Stimulated activated CD4-positive, alpha-beta T cell treated with anti-CD3 and anti-CD28 coated beads, Interleukin-1b, Interleukin-23, amount 100 ng/mL, for 48 hours (primary cell): Measurements from ENCODE around the gene AHNAK2.

Experiments
- DNase-seq: peaks from one replicate; pipeline ENCODE4 v3.0.0-alpha.2; 2020

The AHNAK2 gene

DNA sequence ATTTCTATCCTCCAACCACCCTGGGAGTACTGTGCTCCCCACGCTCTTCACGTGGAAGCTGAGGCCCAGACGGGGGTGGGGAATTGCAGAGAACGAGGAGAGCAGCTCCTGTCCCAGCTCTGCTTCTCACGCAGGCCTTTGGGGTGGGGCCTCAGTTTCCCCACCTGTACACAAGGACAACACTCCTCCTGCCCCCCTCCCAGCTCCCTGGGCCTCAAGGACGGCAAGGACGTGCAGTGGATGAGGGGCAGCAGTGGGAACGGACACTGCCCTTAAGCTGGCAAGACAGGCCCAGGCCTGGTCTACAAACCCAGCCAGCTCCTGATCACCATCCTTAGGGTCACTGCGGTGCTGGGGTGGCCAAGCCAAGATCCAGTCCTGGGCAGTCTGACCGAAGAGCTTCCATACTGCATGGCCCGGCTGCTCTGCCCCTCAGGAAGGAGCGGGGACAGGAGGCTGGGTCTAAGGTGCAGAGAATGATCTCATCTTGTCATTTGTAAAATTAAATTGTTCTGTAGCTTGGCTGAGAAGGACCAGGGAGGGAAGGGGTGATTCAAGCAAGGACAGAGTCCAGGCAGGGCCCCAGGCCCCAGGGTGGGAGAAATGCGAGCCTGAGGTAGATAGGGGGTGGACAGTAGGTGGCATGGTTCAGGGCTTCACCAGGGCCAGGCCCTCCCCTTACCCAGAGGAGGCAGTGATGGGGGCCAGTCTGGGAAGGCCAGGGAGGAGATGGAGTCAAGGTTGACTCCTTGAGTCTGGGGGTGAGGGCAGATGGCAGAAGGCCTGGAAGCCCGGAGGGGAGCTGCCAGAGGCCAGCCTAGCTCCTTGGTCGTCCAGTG is 6.1 kb upstream of the AHNAK2 start:
- DNase-seq = no peak

DNA sequence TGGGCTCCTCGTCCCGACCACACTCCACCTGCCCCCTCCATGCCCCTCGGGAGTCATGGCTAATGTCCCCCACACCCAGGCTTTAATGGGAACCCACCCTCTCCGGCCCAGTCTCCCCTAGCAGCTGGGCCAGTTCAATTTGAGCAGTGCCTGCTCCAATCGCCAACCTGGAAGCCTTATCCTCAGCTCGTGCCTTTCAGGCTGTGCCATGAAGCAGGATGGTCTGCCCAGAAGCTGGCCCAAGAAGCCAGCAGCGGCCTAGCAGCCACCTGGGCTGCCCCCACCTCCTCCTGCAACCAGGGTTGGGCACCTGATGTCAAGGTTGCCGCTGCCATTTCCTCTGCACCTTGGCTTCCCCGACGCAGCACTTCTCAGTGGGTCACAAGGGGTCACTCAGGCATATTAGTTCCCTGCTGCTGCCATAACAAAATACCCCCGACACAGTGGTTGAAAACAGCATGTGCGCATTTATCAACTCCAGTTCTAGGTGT is 5.1 kb upstream of the AHNAK2 start:
- DNase-seq = no peak

- no peak for DNase-seq
Observed at GRCh38 chr14:104982548-104983230, 4.5 kb upstream of the AHNAK2 start.

DNA sequence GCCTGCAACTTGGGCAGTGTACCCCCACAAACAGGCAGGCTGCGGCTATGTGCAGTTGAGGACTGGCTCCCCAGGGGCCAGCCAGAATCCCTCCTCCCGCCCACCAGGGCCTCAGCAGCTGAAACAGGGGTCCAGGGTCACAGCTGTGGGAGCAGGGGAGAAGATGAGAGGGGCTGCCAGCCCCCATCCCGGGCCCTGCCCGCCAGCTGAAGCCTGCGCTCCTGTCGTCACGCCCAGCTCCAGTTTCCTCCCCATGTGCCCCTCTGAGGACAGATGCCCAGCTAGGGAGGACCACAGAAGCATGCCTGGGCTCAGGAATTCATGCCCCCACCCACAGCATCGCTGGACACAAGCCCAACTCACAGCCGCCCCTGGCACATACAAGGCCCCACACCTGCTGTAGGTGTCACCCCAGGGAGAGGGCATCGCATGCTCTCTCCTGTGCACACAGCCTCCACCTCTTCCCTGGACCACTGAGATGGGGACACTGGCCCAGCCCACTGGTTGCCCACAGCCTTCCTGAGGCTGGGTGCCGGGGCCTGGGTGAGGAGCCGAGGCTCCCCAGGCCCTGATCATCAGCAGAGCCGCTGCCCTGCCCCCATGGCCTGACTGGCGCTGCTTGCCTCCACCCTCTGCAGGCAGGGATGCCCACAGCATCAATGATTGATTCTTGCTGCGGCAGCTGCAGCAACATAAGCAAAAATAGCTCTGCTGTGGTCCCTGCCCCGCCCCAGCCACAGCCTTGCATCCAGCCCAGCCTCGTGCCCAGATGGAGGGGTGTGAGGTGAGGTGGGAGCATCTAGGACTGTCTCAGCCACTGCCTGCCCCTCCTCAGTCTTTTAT is 3.7 kb upstream of the AHNAK2 start:
- DNase-seq = no peak

DNA sequence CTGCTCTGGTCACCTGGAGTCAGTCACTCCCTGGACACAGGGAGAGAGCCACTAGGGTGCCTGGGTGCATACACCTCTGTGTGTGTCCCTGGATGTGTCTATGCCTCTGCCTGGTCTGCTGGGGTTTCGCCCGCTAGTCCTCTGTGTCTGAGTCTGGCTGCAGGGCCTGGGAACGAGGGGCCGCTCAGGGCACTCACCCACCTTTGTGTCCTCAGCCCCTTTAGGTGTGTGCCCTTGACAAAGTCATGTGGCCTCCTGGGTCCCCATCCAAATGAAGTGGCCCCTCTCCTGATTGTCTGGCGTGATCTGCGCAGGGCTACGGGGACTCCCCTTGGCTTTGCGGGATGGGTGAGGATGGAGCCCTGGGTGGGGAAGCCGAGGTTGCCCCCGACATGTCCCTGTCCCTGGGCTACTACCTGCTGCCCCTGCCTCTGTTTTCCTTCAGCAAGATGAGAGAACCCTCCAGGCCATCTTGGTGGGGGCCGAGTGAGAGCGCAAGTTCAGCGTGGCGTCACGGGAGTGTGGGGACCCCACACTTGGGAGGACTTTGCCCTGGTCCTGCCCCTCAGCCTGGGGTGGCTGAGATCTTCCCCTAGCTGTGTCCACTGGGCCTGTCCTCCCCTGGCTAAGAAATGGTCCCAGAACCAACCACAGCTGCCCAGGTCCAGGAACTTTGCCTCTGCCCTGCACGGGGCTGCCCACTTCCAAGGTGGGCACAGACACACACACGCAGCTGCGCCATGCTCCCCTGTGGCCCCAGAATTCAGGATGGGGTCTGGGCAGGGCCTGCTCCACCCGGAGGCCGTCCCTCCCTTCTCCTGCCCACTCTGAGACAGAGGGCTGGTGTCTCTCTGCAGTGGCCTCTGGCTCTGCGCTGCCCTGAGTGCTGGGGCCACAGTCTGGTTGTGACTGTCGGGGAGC is 2.7 kb upstream of the AHNAK2 start:
- DNase-seq = no peak

DNA sequence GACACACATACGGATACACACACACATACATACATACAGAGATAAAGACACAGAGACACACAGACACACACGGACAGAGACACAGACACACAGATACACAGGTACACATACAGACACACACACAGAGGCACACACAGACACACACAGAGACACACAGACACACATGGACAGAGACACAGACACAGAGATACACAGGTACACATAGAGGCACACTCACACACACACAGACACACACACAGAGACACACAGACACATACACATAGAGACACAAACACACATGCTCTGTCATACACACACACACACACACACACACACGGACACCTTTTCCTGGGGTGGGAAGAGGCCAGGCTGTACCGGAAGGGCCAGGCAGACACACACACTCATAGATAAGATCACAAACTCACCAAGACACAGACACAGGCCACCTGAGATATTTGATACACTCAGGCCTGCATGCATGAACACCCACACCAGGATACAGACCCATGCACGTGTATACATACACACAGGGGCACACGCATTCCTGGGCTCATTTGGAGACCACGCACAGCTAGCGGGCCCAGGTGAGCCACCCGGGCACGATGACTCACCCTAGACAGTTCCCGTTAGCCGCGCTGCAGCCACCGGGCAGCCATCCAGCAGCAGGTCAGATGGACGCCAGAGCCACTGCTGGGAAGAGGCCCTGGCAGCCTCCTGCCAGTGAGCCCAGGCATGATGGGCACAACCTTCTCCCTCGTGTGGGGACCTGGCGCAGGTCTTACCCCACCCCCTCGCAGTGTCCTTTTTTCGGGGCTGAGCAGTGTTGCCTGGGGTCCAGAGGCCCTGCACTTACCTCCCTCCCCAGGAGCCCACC is 1.8 kb upstream of the AHNAK2 start:
- DNase-seq = no peak

- no peak for DNase-seq
Observed at GRCh38 chr14:104978746-104979691, 845 bp upstream of the AHNAK2 start.

DNA sequence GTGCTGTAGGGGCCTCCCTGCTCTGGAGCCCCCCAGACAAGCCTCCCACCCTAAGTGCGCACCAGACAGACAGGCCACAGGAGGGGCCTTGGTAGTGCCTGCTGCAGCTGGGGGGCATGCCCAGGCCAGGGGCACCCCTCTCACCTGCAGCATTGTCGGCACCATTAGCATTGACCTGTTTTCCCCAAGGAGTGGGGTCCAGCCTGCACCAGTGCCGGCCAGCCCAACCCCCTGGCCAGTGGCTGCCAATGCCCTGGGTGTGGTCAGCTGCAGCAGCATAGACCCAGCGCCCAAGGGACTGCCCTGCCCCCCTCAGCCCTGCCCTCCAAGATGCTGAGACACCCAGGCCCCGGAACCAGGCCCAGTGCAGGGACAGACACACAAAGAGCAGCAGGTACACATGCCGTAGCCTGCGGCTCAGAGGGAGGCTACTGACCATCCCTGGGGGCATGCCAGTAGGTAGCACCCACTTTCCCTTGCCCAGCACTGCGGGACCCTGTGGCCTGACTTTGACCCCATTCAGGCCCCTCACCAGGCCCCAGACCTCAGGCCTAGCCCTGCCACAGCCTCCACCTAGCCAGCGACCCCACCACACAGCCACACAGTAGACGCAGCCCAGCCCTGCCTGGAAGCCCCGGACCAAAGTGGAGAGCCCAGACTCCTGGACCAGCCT is 1.0 kb downstream of the AHNAK2 start:
- no peak for DNase-seq

- DNase-seq = peak; percentile 85
Observed at GRCh38 chr14:104976198-104977007, 1.8 kb downstream of the AHNAK2 start.

DNA sequence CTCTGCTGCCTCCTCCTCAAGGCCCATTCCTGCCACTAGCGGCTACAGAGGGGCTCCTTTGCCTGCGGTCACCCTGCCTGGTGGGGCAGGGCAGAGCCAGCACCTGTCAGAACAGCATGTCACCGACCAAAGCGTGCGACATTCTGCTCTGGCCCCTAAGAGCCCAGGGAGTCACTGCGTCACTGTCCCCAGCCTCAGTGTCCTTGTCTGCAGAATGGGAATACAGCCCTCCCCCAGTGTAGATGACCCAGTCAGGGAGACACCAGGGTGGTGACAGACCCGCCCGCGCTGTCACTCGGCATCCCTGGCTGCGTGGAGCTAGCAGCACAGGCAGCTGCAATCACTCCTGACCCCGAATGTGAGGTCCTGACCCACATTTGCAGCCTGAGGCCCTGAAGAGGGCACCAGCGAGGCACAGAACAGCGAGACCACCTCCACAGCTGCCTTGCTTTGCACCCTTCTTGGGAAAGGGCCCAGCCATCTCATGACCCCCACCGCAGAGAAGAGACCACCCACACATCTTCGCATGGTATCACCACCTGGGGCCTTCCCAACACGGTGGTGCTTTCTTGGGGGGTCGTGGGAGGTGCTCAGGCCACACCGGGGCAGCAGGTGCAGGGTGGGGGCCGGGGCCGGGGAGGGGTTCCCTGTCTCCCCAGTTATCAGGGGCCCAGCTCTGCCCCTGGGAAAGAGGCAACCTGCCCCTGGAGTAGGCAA is 2.5 kb downstream of the AHNAK2 start:
- DNase-seq = no peak

DNA sequence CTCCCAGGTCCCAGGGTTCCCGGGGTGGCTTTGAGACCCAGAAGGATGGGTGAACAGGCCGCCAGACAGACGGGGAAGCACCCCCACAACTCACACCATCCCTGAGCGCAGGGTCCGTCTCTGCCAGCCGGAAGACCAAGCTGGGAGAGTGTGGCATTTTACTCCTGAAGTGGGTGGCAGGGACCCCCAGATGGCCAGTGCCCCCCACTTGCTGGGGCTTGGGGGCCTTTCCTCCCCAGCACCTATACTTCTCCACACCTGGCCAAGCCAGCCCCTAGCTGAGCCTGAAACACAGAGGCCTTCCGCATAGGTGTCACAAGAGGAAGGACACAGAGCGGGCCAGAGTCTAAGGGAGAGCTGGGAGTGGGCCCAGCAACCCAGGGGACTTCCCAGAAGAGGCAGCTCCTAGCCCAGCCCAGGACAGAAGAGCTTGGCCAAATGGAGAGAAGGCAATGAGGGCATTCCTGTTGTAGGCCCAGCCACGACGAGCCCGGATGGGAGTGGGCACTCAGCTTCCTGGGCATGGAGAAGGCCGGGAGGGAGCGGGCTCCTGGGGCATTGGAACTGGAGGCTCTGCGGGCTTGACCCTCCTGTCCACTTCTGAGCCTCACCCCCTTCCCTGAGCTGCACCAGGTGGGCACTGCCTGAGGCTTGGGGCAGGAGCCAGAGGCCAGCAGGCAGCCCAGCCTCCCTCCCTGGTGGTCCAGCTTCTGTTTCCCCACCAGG is 3.3 kb downstream of the AHNAK2 start:
- DNase-seq = no peak

GRCh38 chr14:104974146-104974541 is 4.0 kb downstream of the AHNAK2 start:
- DNase-seq = no peak

- DNase-seq = no peak
Observed at GRCh38 chr14:104973385-104974145, 4.6 kb downstream of the AHNAK2 start.

- DNase-seq = no peak
Observed at GRCh38 chr14:104973135-104973384, 5.1 kb downstream of the AHNAK2 start.

- no peak for DNase-seq
Observed at GRCh38 chr14:104972301-104973134, 5.7 kb downstream of the AHNAK2 start.
